NCI-H510A treated with DMSO at 0.1 percent for 48 hours (cell line): Measurements from ENCODE around the gene B9D2.
A peak's percentile ranks its signal among the peaks of the same experiment; 100 is the strongest.

Experiments
- DNase-seq: peaks from one replicate; lab custom pipeline; 2025; lab: John Stamatoyannopoulos, UW

B9D2 gene

DNA sequence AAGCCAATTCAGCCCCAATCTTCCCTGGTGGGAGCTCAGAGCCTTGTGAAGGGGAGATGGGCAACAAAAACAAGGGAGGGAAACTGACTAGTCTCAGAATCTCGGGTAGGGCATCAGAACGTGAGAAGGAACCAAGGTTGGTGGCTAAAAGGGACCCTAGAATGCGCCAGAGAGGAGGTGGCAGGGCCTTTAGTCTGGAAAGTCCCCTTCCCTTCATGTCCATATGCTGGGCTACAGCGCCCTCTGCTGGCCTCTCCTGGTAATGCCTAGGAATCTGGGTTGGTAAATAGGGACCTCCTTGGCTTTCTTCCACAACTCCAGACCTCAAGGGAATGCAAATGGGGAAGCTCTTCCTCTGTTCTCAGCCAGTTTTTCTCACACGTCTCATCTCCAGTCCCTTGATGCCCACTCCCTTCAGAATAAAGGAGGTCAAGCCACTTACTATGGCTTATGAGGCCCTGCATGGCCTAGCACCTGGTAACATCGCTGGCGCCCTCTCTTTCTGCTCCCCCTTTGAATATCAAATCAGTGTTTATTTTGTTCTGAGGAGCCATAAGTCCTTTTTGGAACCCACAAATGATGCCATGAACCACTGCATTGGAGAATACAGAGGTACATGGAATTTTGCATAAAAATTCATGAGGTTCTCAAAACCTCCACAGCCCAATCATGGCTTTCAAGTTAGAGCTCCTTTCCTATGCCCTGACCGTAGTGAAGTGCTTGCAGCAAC lies 55.3 kb downstream of the B9D2 start:
- DNase-seq, result peak; percentile 85

DNA sequence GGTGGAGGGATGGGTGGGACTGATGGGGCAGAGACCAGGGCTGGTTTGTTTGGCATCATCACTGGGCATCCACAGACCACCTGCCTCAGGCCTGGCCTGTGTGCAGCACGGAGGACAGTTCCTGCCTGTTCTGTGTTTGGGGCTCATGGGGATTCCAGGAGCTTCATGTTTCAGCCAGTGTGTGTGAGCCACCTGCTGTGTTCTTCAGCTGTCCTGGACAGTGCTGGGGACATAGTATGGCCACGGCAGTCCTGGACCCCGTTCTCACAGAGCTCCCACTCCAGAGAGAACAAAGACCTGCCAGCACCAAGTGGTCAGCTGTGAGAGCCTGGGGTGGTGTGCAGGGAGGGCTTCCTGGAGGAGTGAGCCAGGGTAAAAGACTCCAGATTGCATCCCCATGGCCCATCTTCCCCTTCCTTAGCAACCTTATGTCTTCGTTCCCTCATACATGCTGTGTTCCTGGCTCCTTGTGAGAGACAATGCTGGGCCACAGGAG lies 55.9 kb downstream of the B9D2 start:
- DNase-seq, result no peak

DNA sequence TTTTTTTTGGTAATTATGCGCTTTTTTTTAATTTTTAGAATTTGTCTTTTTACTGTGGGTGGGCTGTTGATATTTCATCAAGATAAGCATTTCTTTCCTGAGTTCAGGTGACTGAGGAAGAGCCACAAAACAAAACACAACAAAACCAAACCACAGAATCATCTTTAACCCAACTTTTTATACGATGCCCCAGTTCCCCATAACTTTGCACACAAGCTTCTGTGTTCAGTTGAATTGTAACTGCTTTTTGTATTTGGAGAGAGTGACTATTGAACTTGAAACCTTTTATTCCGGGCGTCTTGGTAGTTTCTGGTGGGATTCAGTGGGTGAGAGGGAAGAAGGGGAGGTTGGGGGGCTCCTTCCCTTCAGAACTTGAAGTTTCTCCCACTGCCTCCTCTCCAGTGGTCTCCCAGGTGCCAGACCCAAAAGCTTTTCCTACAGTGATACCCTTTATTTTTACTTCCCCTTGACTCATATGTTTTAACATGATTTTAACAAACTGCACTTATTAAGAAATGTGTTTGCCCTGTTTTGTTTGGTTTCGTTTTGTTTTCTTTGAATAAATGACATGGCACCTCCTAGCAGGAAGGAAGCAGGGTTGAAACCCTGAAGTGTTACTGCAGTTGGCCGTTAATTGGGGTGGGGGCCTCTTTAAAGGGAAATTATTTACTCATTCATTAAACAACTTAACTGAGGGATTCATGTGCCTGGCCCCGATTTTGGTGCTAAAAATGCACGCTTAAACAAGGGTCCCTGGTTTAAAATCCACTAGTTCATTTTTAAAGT lies 56.7 kb downstream of the B9D2 start:
- DNase-seq, result no peak

DNA sequence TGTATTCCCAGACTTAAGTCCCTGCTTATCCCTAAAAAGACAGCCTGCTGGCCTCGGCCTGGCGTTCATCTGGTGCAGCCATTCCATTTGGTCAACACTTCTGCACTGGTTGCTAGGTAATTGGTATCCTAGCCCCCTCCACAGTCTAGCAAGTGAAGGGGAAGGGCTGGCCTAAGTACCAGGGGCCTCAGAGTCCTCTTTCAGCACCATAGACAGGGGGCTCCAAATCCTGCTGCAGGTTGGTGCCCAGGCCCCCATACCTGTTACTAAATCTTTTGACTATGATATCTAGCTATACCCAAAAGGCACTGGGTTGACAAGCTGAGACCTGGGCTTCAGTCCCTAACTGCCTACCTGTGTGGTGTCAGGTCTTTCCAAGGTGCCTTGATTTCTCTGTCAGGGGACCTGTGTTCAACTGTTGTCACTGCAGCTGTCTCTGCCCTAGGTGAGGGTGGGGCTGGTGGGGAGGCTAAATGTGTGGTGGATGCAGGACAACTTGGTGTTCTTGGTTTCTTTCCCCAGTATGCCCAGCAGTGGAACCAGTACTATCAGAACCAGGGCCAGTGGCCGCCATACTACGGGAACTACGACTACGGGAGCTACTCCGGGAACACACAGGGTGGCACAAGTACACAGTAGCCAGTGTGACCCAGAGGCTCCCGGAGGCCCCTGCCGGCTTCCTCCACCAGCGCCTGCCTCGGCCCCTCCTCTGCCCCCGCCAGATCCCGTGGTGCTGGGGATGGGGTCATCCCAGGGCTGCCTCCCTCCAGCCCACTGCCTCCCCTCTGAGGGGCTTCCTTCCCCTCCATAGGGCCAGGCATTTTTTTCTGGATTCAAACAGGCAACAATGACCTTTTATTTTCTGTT lies 57.8 kb downstream of the B9D2 start:
- DNase-seq, result no peak

DNA sequence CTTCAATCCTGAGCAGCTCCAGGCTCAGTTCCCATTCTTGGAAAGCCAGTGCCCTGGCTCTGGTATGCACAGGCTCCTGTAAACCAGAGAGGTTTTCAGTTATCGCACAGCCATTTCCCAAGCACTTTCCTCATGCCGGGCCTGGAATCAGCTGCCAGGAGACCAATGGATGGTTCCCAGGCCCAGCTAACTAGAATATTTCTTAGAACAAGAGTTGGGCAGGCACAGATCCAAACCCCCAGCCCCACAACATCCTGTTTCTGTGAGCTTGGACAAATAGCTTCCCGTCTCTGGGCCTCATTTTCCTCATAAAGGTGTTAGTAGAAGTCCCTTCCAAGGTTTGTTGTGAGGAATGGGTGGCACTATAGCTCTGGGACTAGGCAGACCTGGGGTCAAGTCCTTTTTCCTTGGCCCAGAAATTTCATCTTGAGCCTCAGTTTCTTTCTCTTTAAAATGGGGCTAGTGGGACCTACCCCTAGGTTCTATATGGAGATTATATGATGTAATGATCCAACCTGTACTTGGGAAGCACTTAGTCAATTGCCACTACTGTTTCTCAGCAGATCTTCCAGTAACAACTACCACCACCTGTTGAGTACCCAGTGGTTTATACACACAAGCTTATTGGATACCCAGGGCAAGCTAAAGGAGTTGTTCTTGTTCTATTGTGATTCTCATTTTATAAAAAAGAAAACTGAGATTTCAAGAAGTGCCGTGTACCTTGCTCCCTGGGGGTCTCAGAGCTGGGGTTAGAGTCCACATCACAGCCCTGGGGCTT lies 59.1 kb downstream of the B9D2 start:
- DNase-seq, result no peak
